Mesenchymal stem cell (in vitro differentiated cells and primary cell): ENCODE results near the gene NUDT10.

Source experiments
- DNase-seq: peaks from one replicate; pipeline ENCODE4 v3.0.0-alpha.2; 2013
- H2AFZ ChIP-seq: one replicate; pipeline ENCODE4 v1.6.1; 2013; ENCODE audit warnings: low read depth, mild to moderate bottlenecking, control low read depth, inconsistent platforms, low read length, moderate library complexity
- H2AK5ac ChIP-seq: 2 replicates; pipeline ENCODE4 v1.6.1; 2013; ENCODE audit warnings: low read length, moderate library complexity, mild to moderate bottlenecking, inconsistent platforms; ENCODE audit not compliant: severe bottlenecking
- H2BK120ac ChIP-seq: one replicate; pipeline ENCODE4 v1.6.1; 2013; ENCODE audit warnings: low read depth, mild to moderate bottlenecking, inconsistent platforms, low read length, moderate library complexity
- H2BK12ac ChIP-seq, 2 experiments: one replicate each; pipeline ENCODE4 v1.6.1; 2013; ENCODE audit warnings: inconsistent platforms in 2 of 2, low read length in 2 of 2, mild to moderate bottlenecking in 2 of 2, moderate library complexity in 2 of 2, control low read depth in 1 of 2
- H2BK15ac ChIP-seq: one replicate; pipeline ENCODE4 v1.6.1; 2013; ENCODE audit warnings: mild to moderate bottlenecking, low read depth, inconsistent platforms; ENCODE audit not compliant: poor library complexity, severe bottlenecking
- H2BK5ac ChIP-seq: 2 replicates; pipeline ENCODE4 v1.6.1; 2013; ENCODE audit warnings: low read depth, mild to moderate bottlenecking, low read length, control low read depth, inconsistent platforms; ENCODE audit not compliant: poor library complexity, severe bottlenecking
- H3K14ac ChIP-seq, 2 experiments: one replicate each; pipeline ENCODE4 v1.6.1; 2013; ENCODE audit warnings: inconsistent platforms in 2 of 2, low read length in 2 of 2, control low read depth in 1 of 2, mild to moderate bottlenecking in 1 of 2, moderate library complexity in 1 of 2
- H3K18ac ChIP-seq, 2 experiments: one replicate each; pipeline ENCODE4 v1.6.1; 2013; ENCODE audit warnings: inconsistent platforms in 2 of 2, low read length in 2 of 2, control low read depth in 1 of 2, low read depth in 1 of 2, mild to moderate bottlenecking in 1 of 2
- H3K23ac ChIP-seq, 2 experiments: one replicate each; pipeline ENCODE4 v1.6.1; 2013; ENCODE audit warnings: inconsistent platforms in 2 of 2, low read length in 2 of 2, mild to moderate bottlenecking in 2 of 2, moderate library complexity in 2 of 2, control low read depth in 1 of 2
- H3K27ac ChIP-seq: 2 replicates; pipeline ENCODE4 v1.5.1; 2013; ENCODE audit warnings: mild to moderate bottlenecking, moderate library complexity, low read length, control low read depth, inconsistent platforms; ENCODE audit not compliant: poor library complexity, severe bottlenecking
- H3K27me3 ChIP-seq, 2 experiments: 2 replicates each; pipeline versions ENCODE4 v1.6.1 to v1.7.0; 2013; ENCODE audit warnings: low read length in 2 of 2, mild to moderate bottlenecking in 2 of 2, moderate library complexity in 2 of 2, control low read depth in 1 of 2, inconsistent platforms in 1 of 2; ENCODE audit not compliant: control insufficient read depth in 1 of 2, insufficient read depth in 1 of 2
- H3K36me3 ChIP-seq, 2 experiments: 2 replicates each; pipeline versions ENCODE4 v1.6.1 to v1.7.0; 2013; ENCODE audit warnings: low read length in 2 of 2, control low read depth in 1 of 2, inconsistent platforms in 1 of 2, low read depth in 1 of 2, mild to moderate bottlenecking in 1 of 2; ENCODE audit not compliant: insufficient read depth in 2 of 2, control insufficient read depth in 1 of 2
- H3K4ac ChIP-seq, 2 experiments: one replicate each; pipeline ENCODE4 v1.6.1; 2013; ENCODE audit warnings: inconsistent platforms in 2 of 2, low read length in 2 of 2, mild to moderate bottlenecking in 2 of 2, moderate library complexity in 2 of 2, control low read depth in 1 of 2, low read depth in 1 of 2
- H3K4me1 ChIP-seq: 2 replicates; pipeline ENCODE4 v1.6.1; 2013; ENCODE audit warnings: low read depth, low read length, control low read depth; ENCODE audit not compliant: control insufficient read depth, insufficient read depth
- H3K4me2 ChIP-seq: 2 replicates; pipeline ENCODE4 v1.6.1; 2013; ENCODE audit warnings: low read length, mild to moderate bottlenecking, inconsistent platforms; ENCODE audit not compliant: poor library complexity, severe bottlenecking
- H3K4me3 ChIP-seq, 2 experiments: 2 replicates each; pipeline versions ENCODE4 v1.5.1 to v1.7.0; 2013; ENCODE audit warnings: low read length in 2 of 2, mild to moderate bottlenecking in 2 of 2, control low read depth in 1 of 2, low read depth in 1 of 2; ENCODE audit not compliant: insufficient read depth in 1 of 2
- H3K79me1 ChIP-seq: replicated peaks from 2 replicates; pipeline ENCODE4 v1.6.1; 2013; ENCODE audit warnings: mild to moderate bottlenecking, control low read depth, low read length, inconsistent platforms; ENCODE audit not compliant: poor library complexity, severe bottlenecking
- H3K9ac ChIP-seq: 2 replicates; pipeline ENCODE4 v1.7.0; 2013; ENCODE audit warnings: mild to moderate bottlenecking, low read length, moderate library complexity
- H3K9me3 ChIP-seq: 2 replicates; pipeline ENCODE4 v1.7.0; 2013; ENCODE audit warnings: mild to moderate bottlenecking, low read length; ENCODE audit not compliant: control insufficient read depth
- H4K8ac ChIP-seq: one replicate; pipeline ENCODE4 v1.6.1; 2013; ENCODE audit warnings: inconsistent platforms, mild to moderate bottlenecking, low read length, moderate library complexity
- H4K91ac ChIP-seq: one replicate; pipeline ENCODE4 v1.6.1; 2013; ENCODE audit warnings: mild to moderate bottlenecking, low read length, inconsistent platforms
- WGBS: methylation state at CpG from one replicate; pipeline ENCODE4 v1.1.7; 2013; ENCODE audit warnings: mixed read lengths; 5-methylcytosine and 5-hydroxymethylcytosine counted together

The NUDT10 gene

GRCh38 chrX:51376672-51377071 lies 44.0 kb downstream of the NUDT10 start:
- no peak overlapping the region for H3K18ac ChIP-seq
- H3K23ac ChIP-seq = no peak overlapping the region
- H3K4me2 ChIP-seq = no peak overlapping the region
- H4K91ac ChIP-seq = no peak overlapping the region
- no peak overlapping the region for H2BK5ac ChIP-seq
- no peaks in the 10 kb centered on the region for H3K9me3 ChIP-seq
- 76% methylated on average over 2 of the region's 2 CpGs for WGBS
- H3K36me3 ChIP-seq = no peaks in the 10 kb centered on the region
- no peak overlapping the region for H2AK5ac ChIP-seq
- H2BK15ac ChIP-seq = no peak overlapping the region
- no peak overlapping the region for H4K8ac ChIP-seq
- no peak overlapping the region for H3K4me3 ChIP-seq
- no peak overlapping the region for H3K9ac ChIP-seq
- no peak overlapping the region for H3K4ac ChIP-seq
- H3K14ac ChIP-seq = no peak overlapping the region
- no peaks in the 10 kb centered on the region for H3K79me1 ChIP-seq
- no peak for DNase-seq
- no peak overlapping the region for H2BK120ac ChIP-seq
- no peak overlapping the region for H2BK12ac ChIP-seq
- H2AFZ ChIP-seq = no peak overlapping the region
- H3K27ac ChIP-seq = no peak overlapping the region
- H3K4me1 ChIP-seq = no peaks in the 10 kb centered on the region
- peaks cover 0 to 4% of the 10 kb centered on the region in 2 experiments for H3K27me3 ChIP-seq
